ENCODE results near the gene CSMD2. TPM values are rescaled to one million over a fixed set of nuclear protein-coding genes. Genes with fewer than 3 reads are reported as not detected.

The CSMD2 gene
- total RNA-seq, 1 donor from 2014 or later: 2.1 TPM

DNA sequence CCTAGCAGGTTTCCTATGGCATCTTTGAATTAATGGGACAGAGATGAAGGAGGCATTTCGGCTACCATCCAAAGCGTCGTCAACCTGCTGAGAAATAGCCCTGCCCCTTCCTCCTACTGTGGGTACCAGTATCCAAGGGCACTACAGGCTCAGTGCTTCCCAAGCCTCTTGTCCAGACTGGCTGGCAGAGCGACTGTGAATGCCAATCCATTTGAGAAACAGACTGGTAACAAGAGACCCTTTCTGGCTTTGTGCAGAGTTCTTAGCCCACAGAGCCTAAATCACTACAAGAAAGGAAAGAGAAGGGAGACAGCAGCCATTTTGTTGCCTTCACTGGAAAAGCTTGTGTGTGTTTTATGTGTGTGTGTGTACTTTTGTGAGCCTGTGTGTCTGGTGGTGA lies 185.7 kb downstream of the CSMD2 start:
- Mint-ChIP-seq H3K4me1 (ENCODE audit: unreplicated experiment) (no peaks in the 10 kb centered on the region), H3K4me3 (ENCODE audit: unreplicated experiment) (no peak overlapping the region), H3K36me3 (ENCODE audit: low read depth, unreplicated experiment) (no peaks in the 10 kb centered on the region), H3K9me3 (ENCODE audit: unreplicated experiment) (no peaks in the 10 kb centered on the region), H3K27ac (ENCODE audit: unreplicated experiment) (no peak overlapping the region), H3K27me3 (ENCODE audit: unreplicated experiment) (peaks cover 7% of the 10 kb centered on the region)
- no peak for DNase-seq (ENCODE audit: low spot score)
- TF ChIP-seq, protein P1, sequence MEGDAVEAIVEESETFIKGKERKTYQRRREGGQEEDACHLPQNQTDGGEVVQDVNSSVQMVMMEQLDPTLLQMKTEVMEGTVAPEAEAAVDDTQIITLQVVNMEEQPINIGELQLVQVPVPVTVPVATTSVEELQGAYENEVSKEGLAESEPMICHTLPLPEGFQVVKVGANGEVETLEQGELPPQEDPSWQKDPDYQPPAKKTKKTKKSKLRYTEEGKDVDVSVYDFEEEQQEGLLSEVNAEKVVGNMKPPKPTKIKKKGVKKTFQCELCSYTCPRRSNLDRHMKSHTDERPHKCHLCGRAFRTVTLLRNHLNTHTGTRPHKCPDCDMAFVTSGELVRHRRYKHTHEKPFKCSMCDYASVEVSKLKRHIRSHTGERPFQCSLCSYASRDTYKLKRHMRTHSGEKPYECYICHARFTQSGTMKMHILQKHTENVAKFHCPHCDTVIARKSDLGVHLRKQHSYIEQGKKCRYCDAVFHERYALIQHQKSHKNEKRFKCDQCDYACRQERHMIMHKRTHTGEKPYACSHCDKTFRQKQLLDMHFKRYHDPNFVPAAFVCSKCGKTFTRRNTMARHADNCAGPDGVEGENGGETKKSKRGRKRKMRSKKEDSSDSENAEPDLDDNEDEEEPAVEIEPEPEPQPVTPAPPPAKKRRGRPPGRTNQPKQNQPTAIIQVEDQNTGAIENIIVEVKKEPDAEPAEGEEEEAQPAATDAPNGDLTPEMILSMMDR (IDR thresholded peaks at IDR 0.05; ENCODE audit: unreplicated experiment): no peak

DNA sequence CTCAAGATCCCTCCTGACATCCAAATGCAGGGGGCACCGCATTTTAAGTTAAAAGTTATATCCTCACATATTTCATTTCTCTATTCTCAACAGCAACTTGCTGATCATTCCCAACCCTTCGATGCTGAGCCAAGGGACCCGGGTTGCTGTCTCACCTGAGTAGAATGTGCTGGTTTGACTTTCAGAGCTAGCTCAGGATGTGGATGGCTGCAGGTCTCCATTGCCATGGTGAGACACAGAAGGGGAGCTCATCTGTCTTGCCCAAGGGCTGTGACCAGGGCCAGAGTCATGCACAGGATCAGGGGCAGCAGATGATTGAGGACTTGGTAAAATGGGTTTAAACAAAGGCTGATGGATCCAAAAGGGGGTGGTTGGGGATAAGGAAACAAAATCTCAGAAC lies 189.1 kb downstream of the CSMD2 start:
- Mint-ChIP-seq H3K27ac (ENCODE audit: unreplicated experiment) (no peak overlapping the region), H3K4me1 (ENCODE audit: unreplicated experiment) (no peaks in the 10 kb centered on the region), H3K4me3 (ENCODE audit: unreplicated experiment) (no peak overlapping the region), H3K27me3 (ENCODE audit: unreplicated experiment) (peaks cover 7% of the 10 kb centered on the region), H3K36me3 (ENCODE audit: low read depth, unreplicated experiment) (no peaks in the 10 kb centered on the region), H3K9me3 (ENCODE audit: unreplicated experiment) (no peaks in the 10 kb centered on the region)
- TF ChIP-seq, protein P1 (IDR thresholded peaks at IDR 0.05; ENCODE audit: unreplicated experiment): no peak
- DNase-seq (ENCODE audit: low spot score): no peak

DNA sequence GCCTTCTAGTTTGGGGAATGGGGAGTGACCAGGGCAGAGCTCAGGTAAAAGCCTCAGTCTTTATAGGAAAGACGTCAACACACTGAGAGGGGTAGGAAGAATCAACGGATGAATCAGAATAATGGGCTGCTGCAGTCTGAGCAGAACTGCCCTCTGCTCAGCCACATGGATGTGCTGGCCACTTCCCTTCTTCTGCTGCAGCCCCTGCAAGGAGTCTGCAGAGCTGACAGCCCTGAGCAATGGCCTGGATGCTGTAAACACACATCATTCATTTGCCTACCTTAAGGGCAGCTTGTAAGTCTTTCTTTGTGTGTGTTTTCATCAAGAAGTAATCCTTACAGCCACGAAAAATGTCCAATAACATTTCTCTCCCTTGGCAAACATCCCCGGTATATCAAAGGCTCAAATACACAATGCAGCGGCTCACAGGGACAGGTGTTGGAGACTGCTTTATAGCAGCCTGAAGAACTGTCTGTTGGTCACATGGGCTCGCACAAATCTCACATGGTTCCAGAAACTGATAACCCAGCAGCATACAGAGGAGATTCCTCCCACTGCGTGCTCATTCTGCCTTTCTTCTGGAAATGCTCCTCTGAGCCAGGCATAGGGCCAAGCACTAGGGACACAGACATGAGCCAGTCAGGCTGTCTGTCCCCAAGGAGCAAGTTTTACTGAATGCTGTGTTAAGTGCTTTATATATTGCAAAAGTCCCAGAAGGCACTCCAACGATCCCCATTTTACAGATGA lies 191.1 kb downstream of the CSMD2 start:
- Mint-ChIP-seq H3K27me3 (ENCODE audit: unreplicated experiment) (peaks cover 2% of the 10 kb centered on the region), H3K27ac (ENCODE audit: unreplicated experiment) (no peak overlapping the region)

DNA sequence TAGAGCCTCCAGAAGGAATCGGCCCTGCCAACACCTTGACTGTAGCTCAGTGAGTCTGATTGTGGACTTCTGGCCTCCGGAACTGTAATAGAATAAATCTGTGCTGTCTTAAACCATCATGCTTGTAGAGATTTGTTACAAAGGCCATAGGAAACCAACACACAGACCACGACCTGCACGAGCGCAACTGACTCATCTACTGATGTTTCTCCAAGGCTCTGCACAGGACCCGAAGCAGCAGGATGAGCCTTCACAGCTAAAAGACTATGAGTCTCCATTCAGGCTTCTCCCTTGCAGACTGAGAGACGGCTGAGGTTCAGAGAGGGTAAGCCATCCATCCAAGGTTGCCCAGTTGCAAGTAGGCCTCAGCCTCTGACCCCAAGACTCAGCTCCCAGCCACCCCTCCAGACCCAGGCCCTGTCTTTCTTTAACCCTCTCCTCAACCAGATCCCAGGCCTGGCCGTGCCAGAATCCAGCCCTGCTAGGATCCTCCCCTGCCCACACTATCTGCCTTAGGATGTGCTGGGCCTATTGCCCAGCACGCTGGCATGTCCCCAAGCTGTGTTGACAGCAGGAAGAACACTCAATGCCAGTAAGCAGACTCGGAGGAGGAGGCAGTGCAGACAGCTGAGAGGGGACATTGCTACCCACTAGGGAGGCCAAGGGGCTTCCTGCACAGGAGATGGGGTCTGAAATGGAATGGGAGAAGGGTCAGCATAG lies 192.2 kb downstream of the CSMD2 start:
- no peaks in the 10 kb centered on the region for H3K27me3 Mint-ChIP-seq (ENCODE audit: unreplicated experiment)
- no peak overlapping the region for H3K4me3 Mint-ChIP-seq (ENCODE audit: unreplicated experiment)
- TF ChIP-seq, protein P1 (IDR thresholded peaks at IDR 0.05; ENCODE audit: unreplicated experiment): no peak
- H3K4me1 Mint-ChIP-seq (ENCODE audit: unreplicated experiment): no peaks in the 10 kb centered on the region
- H3K36me3 Mint-ChIP-seq (ENCODE audit: low read depth, unreplicated experiment): no peaks in the 10 kb centered on the region
- no peak for DNase-seq (ENCODE audit: low spot score)
- H3K9me3 Mint-ChIP-seq (ENCODE audit: unreplicated experiment): no peaks in the 10 kb centered on the region
- no peak overlapping the region for H3K27ac Mint-ChIP-seq (ENCODE audit: unreplicated experiment)

More for the DNA sequence above, 191.1 kb downstream of the CSMD2 start:
- DNase-seq (ENCODE audit: low spot score): no peak
- Mint-ChIP-seq H3K9me3 (ENCODE audit: unreplicated experiment) (no peaks in the 10 kb centered on the region), H3K4me3 (ENCODE audit: unreplicated experiment) (no peak overlapping the region), H3K36me3 (ENCODE audit: low read depth, unreplicated experiment) (no peaks in the 10 kb centered on the region), H3K4me1 (ENCODE audit: unreplicated experiment) (no peaks in the 10 kb centered on the region)
- TF ChIP-seq, protein P1 (IDR thresholded peaks at IDR 0.05; ENCODE audit: unreplicated experiment): no peak

DNA sequence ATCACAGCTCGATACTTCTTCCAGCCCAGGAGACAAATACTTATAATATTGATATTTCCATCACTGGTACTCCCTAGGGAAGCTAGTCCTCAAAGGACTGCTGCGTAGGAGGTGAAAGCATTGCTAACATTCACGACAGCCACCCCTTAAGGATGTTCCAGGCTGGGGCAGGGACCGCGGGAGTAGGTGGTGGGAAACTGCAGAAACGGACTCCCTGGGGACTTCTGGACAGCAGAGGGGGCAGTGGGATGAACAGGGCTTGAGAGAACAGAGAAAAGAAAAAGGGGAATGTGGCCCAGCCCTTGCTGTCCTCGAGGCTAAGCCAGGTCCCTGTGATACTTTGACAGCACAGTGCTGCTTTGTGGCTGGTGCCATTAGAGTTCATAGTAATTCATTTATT lies 193.1 kb downstream of the CSMD2 start:
- Mint-ChIP-seq H3K36me3 (ENCODE audit: low read depth, unreplicated experiment) (no peaks in the 10 kb centered on the region), H3K27ac (ENCODE audit: unreplicated experiment) (no peak overlapping the region), H3K4me1 (ENCODE audit: unreplicated experiment) (no peaks in the 10 kb centered on the region), H3K27me3 (ENCODE audit: unreplicated experiment) (no peaks in the 10 kb centered on the region), H3K4me3 (ENCODE audit: unreplicated experiment) (no peak overlapping the region), H3K9me3 (ENCODE audit: unreplicated experiment) (no peaks in the 10 kb centered on the region)
- DNase-seq (ENCODE audit: low spot score): no peak
- TF ChIP-seq, protein P1 (IDR thresholded peaks at IDR 0.05; ENCODE audit: unreplicated experiment): no peak

All from endothelial cell (in vitro differentiated cells).